Measurements from ENCODE around the gene PCDHGA10.
"Not testable (repeated sequence)": the region's sequence is repeated elsewhere in the genome, so short reads cannot be mapped to it uniquely, and the experiment has no call there.

DNA sequence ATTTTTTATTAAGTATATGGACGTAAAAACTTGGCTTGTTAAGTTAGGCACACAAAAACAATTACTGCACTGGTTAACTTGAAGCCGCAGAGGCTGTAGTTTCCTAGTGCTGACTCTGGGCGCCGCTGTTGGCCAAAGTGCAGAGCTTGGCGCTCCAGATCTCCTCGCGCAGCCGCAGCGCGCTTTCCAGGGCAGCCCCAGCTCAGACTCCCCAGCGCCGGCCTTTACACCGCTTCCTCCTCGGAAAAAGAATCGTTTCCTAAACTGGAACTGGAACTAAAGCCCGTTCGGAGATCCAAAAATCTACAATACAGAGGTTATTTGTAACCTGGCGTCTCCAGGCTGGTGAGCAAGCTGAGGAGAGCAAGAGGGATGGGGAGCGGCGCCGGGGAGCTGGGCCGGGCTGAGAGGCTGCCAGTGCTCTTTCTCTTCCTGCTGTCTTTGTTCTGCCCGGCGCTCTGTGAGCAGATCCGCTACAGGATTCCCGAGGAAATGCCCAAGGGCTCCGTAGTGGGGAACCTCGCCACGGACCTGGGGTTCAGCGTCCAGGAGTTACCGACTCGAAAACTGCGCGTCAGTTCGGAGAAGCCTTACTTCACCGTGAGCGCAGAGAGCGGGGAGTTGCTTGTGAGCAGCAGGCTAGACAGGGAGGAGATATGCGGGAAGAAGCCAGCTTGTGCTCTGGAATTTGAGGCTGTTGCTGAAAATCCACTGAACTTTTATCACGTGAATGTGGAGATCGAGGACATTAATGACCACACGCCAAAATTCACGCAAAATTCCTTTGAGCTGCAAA is 14.8 kb upstream of the PCDHGA10 start, which contains the start of gene PCDHGB5:
- TF ChIP-seq CTCF (IDR thresholded peaks at IDR 0.05) = peak; percentile 30 to 44 (median 40)
- TF ChIP-seq EP300 (IDR thresholded peaks at IDR 0.05; ENCODE audit: low read depth) = not testable (repeated sequence)

Measured in transverse colon (tissue), 3 donors.